Liver (tissue), 9 donors: ENCODE measurements around the gene MYO1F. TPM values are rescaled to one million over a fixed set of nuclear protein-coding genes. Genes with fewer than 3 reads are reported as not detected.

ENCODE experiments used
- DNase-seq: peaks from one replicate; pipeline ENCODE4 v3.0.0-alpha.2; 2017; ENCODE audit warnings: low spot score
- H3K27ac ChIP-seq, 2 donors: one replicate each; pipeline ENCODE4 v1.7.0; 2013; ENCODE audit warnings: inconsistent platforms in 2 of 2, low read length in 2 of 2, control low read depth in 1 of 2, low read depth in 1 of 2, mild to moderate bottlenecking in 1 of 2
- H3K27me3 ChIP-seq, 4 donors: one replicate each; pipeline versions ENCODE4 v1.6.1 to v1.7.0; 2013; ENCODE audit warnings: low read length in 3 of 4, inconsistent platforms in 1 of 4, mild to moderate bottlenecking in 1 of 4, moderate library complexity in 1 of 4; ENCODE audit not compliant: control insufficient read depth in 4 of 4, insufficient read depth in 4 of 4
- H3K36me3 ChIP-seq, 4 donors: one replicate each; pipeline versions ENCODE4 v1.6.1 to v1.7.0; 2013; ENCODE audit warnings: low read length in 3 of 4, mild to moderate bottlenecking in 3 of 4, low read depth in 1 of 4, moderate library complexity in 1 of 4; ENCODE audit not compliant: control insufficient read depth in 4 of 4, insufficient read depth in 3 of 4
- H3K4me1 ChIP-seq, 4 donors: one replicate each; pipeline versions ENCODE4 v1.6.1 to v1.7.0; 2013; ENCODE audit warnings: low read length in 3 of 4, mild to moderate bottlenecking in 3 of 4, moderate library complexity in 1 of 4; ENCODE audit not compliant: control insufficient read depth in 4 of 4, insufficient read depth in 4 of 4
- H3K4me3 ChIP-seq, 3 donors: one replicate each; pipeline versions ENCODE4 v1.6.1 to v1.7.0; 2013; ENCODE audit warnings: low read length in 3 of 3, control low read depth in 1 of 3, low read depth in 1 of 3, mild to moderate bottlenecking in 1 of 3
- H3K9ac ChIP-seq, 2 donors: one replicate each; pipeline ENCODE4 v1.7.0; 2013; ENCODE audit warnings: low read length in 2 of 2, mild to moderate bottlenecking in 2 of 2, moderate library complexity in 2 of 2, control low read depth in 1 of 2, low read depth in 1 of 2
- H3K9me3 ChIP-seq, 4 donors: one replicate each; pipeline versions ENCODE4 v1.6.1 to v1.7.0; 2013; ENCODE audit warnings: low read length in 3 of 4; ENCODE audit not compliant: control insufficient read depth in 4 of 4
- EGR1 ChIP-seq, 2 donors: IDR thresholded peaks; 2 replicates each; pipeline ENCODE4 v1.6.1; 2016 to 2018; ENCODE audit warnings: antibody characterized with exemption in 2 of 2, low read depth in 2 of 2
- FOXA1 ChIP-seq: IDR thresholded peaks from 2 replicates; pipeline ENCODE4 v1.6.1; 2016; ENCODE audit warnings: antibody characterized with exemption
- FOXA2 ChIP-seq: IDR thresholded peaks from 2 replicates; pipeline ENCODE4 v1.6.1; 2016; ENCODE audit warnings: antibody characterized with exemption
- GABPA ChIP-seq, 2 donors: IDR thresholded peaks in 1 of 2; conservative IDR thresholded peaks in 1 of 2; 2 replicates each; pipeline ENCODE4 v1.6.1; 2016; ENCODE audit warnings: antibody characterized with exemption in 2 of 2, mild to moderate bottlenecking in 1 of 2, moderate library complexity in 1 of 2
- HNF4G ChIP-seq: IDR thresholded peaks from 2 replicates; pipeline ENCODE4 v1.6.1; 2016; ENCODE audit warnings: antibody characterized with exemption
- JUND ChIP-seq, 2 donors: IDR thresholded peaks; 2 replicates each; pipeline ENCODE4 v1.6.1; 2016; ENCODE audit warnings: antibody characterized with exemption in 2 of 2
- NR2F2 ChIP-seq: IDR thresholded peaks from 2 replicates; pipeline ENCODE4 v1.6.1; 2016; ENCODE audit warnings: antibody characterized with exemption
- RXRA ChIP-seq, 2 donors: IDR thresholded peaks; 2 replicates each; pipeline ENCODE4 v1.6.1; 2017 to 2018; ENCODE audit warnings: antibody characterized with exemption in 2 of 2, mild to moderate bottlenecking in 1 of 2
- SP1 ChIP-seq: IDR thresholded peaks from 2 replicates; pipeline ENCODE4 v1.6.1; 2018; ENCODE audit warnings: antibody characterized with exemption, mild to moderate bottlenecking
- YY1 ChIP-seq: IDR thresholded peaks from 2 replicates; pipeline ENCODE4 v1.6.1; 2016; ENCODE audit warnings: antibody characterized with exemption, mild to moderate bottlenecking
- WGBS: extraction: QIAGEN DNeasy Blood & Tissue Kit; methylation state at CpG from one replicate; pipeline ENCODE4 v1.1.7; 2013; 5-methylcytosine and 5-hydroxymethylcytosine counted together
- polyA plus RNA-seq, 2 donors: library from polyadenylated mRNA; stranded (reverse) in 1 of 2; unstranded in 1 of 2; fragments of 200-250 nt in 1 of 2; fragments of >200 nt in 1 of 2; fragmentation: Nextera tagmentation in 1 of 2; extraction: Ambion mirVana in 1 of 2; gene quantifications; one replicate each; pipeline versions ENCODE4 v1.2.1 to v1.2.3, GENCODE V29; 2013 to 2015
- total RNA-seq, 2 donors: library from RNA; depleted of rRNA; stranded (reverse); fragments of >200 nt; gene quantifications; one replicate each; pipeline ENCODE4 v1.2.3, GENCODE V29; 2014
- TF ChIP-seq, protein P1 (sequence below): IDR thresholded peaks from 2 replicates; pipeline ENCODE4 v1.6.1; 2016; ENCODE audit warnings: antibody characterized with exemption
- TF ChIP-seq, protein P2 (sequence below): IDR thresholded peaks from 2 replicates; pipeline ENCODE4 v1.6.1; 2016; ENCODE audit warnings: antibody characterized with exemption
- TF ChIP-seq, protein P3 (sequence below): IDR thresholded peaks from 2 replicates; pipeline ENCODE4 v1.6.1; 2016; ENCODE audit warnings: antibody characterized with exemption, mild to moderate bottlenecking
- TF ChIP-seq, protein P4 (sequence below): IDR thresholded peaks from 2 replicates; pipeline ENCODE4 v1.6.1; 2016; ENCODE audit warnings: antibody characterized with exemption
- TF ChIP-seq, protein P5 (sequence below): fragments of 150-350 bp; IDR thresholded peaks from 2 replicates; pipeline ENCODE4 v1.5.1; 2017; ENCODE audit warnings: improper control_type of control experiment, low read depth, low read length; ENCODE audit not compliant: missing input control
- donor health status: healthy.
- donor health status: healthy.
- donor health status: healthy.
- donor health status: healthy.
- donor health status: healthy.

MYO1F gene
- total and polyA plus RNA-seq, 4 donors, result 6.1 to 20.4 (median 12.0) TPM

DNA sequence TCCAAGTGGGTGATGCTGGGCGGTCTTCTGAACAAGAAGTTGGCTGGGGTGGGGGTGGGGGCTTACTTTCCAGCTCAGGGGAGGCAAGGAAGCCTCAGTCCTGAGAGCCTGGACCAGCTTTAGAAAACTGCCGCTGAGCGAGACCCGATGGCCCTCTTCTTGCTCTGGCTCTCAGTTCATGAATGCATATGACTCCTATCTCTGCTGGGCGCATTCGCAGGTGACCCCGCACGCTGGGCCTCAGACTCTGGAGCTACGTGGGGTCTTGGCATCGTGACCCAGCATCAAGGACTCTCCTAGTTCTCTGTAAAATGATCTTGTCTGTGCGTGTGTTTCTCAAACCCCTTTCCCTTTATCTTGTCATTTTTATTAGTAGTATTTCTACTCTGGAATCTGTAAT, 94.5 kb downstream of the MYO1F start:
- Histone ChIP-seq H3K9me3 (no peaks in the 10 kb centered on the region), H3K27me3 (no peaks in the 10 kb centered on the region), H3K9ac (no peak overlapping the region), H3K4me3 (no peak overlapping the region), H3K36me3 (peaks cover 21 to 80% (median 54%) of the 10 kb centered on the region in 4 donors), H3K27ac (no peak overlapping the region), H3K4me1 (no peaks in the 10 kb centered on the region)
- TF ChIP-seq HNF4G (no peak), YY1 (no peak), GABPA (IDR thresholded peaks at IDR 0.05 in 1 of 2, conservative IDR thresholded peaks at IDR 0.05 in 1 of 2) (no peak), EGR1 (IDR thresholded peaks at IDR 0.05; ENCODE audit: low read depth in 2 of 2) (no peak), JUND (IDR thresholded peaks at IDR 0.05) (no peak), NR2F2 (no peak)
- TF ChIP-seq, protein P1, sequence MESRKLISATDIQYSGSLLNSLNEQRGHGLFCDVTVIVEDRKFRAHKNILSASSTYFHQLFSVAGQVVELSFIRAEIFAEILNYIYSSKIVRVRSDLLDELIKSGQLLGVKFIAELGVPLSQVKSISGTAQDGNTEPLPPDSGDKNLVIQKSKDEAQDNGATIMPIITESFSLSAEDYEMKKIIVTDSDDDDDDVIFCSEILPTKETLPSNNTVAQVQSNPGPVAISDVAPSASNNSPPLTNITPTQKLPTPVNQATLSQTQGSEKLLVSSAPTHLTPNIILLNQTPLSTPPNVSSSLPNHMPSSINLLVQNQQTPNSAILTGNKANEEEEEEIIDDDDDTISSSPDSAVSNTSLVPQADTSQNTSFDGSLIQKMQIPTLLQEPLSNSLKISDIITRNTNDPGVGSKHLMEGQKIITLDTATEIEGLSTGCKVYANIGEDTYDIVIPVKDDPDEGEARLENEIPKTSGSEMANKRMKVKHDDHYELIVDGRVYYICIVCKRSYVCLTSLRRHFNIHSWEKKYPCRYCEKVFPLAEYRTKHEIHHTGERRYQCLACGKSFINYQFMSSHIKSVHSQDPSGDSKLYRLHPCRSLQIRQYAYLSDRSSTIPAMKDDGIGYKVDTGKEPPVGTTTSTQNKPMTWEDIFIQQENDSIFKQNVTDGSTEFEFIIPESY, result no peak
- DNase-seq, result no peak
- WGBS, result 94% methylated on average over 11 of the region's 11 CpGs

DNA sequence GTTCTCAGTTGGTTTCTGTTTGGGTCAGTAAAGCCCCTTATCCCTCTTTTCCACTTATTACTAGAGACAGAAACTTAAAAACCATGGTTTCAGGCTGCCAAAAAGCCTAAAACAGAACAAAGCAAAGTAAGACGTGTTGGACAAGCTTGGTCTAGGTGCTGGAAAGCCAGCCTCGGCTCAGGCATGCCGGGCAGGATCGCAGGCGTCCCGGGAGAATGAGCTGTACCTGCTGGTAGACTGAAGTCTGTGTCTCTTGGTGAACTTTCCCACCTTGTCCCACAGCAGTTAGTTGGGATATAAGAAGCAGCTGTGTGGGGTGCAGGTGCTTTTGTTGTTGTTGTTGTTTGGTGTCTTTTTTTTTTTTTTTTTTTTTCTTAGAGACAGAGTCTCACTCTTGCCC, 95.6 kb downstream of the MYO1F start:
- TF ChIP-seq, protein P1, result no peak
- TF ChIP-seq, protein P2, sequence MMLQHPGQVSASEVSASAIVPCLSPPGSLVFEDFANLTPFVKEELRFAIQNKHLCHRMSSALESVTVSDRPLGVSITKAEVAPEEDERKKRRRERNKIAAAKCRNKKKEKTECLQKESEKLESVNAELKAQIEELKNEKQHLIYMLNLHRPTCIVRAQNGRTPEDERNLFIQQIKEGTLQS, result no peak
- TF ChIP-seq, protein P3, sequence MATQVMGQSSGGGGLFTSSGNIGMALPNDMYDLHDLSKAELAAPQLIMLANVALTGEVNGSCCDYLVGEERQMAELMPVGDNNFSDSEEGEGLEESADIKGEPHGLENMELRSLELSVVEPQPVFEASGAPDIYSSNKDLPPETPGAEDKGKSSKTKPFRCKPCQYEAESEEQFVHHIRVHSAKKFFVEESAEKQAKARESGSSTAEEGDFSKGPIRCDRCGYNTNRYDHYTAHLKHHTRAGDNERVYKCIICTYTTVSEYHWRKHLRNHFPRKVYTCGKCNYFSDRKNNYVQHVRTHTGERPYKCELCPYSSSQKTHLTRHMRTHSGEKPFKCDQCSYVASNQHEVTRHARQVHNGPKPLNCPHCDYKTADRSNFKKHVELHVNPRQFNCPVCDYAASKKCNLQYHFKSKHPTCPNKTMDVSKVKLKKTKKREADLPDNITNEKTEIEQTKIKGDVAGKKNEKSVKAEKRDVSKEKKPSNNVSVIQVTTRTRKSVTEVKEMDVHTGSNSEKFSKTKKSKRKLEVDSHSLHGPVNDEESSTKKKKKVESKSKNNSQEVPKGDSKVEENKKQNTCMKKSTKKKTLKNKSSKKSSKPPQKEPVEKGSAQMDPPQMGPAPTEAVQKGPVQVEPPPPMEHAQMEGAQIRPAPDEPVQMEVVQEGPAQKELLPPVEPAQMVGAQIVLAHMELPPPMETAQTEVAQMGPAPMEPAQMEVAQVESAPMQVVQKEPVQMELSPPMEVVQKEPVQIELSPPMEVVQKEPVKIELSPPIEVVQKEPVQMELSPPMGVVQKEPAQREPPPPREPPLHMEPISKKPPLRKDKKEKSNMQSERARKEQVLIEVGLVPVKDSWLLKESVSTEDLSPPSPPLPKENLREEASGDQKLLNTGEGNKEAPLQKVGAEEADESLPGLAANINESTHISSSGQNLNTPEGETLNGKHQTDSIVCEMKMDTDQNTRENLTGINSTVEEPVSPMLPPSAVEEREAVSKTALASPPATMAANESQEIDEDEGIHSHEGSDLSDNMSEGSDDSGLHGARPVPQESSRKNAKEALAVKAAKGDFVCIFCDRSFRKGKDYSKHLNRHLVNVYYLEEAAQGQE, result no peak
- TF ChIP-seq YY1, result no peak
- no peak for TF ChIP-seq GABPA (IDR thresholded peaks at IDR 0.05 in 1 of 2, conservative IDR thresholded peaks at IDR 0.05 in 1 of 2)
- no peak for TF ChIP-seq SP1
- no peak for TF ChIP-seq FOXA1
- TF ChIP-seq, protein P4, sequence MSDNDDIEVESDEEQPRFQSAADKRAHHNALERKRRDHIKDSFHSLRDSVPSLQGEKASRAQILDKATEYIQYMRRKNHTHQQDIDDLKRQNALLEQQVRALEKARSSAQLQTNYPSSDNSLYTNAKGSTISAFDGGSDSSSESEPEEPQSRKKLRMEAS, result no peak
- no peak for TF ChIP-seq NR2F2
- TF ChIP-seq, protein P5, sequence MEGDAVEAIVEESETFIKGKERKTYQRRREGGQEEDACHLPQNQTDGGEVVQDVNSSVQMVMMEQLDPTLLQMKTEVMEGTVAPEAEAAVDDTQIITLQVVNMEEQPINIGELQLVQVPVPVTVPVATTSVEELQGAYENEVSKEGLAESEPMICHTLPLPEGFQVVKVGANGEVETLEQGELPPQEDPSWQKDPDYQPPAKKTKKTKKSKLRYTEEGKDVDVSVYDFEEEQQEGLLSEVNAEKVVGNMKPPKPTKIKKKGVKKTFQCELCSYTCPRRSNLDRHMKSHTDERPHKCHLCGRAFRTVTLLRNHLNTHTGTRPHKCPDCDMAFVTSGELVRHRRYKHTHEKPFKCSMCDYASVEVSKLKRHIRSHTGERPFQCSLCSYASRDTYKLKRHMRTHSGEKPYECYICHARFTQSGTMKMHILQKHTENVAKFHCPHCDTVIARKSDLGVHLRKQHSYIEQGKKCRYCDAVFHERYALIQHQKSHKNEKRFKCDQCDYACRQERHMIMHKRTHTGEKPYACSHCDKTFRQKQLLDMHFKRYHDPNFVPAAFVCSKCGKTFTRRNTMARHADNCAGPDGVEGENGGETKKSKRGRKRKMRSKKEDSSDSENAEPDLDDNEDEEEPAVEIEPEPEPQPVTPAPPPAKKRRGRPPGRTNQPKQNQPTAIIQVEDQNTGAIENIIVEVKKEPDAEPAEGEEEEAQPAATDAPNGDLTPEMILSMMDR, result no peak
- TF ChIP-seq HNF4G, result no peak
- no peak for TF ChIP-seq RXRA (IDR thresholded peaks at IDR 0.05)
- no peak for TF ChIP-seq FOXA2
- 91% methylated on average over 6 of the region's 6 CpGs for WGBS
- DNase-seq, result no peak
- Histone ChIP-seq H3K9ac (no peak overlapping the region), H3K27ac (no peak overlapping the region), H3K4me1 (no peaks in the 10 kb centered on the region), H3K4me3 (no peak overlapping the region), H3K36me3 (peaks cover 20 to 78% (median 52%) of the 10 kb centered on the region in 4 donors), H3K9me3 (no peaks in the 10 kb centered on the region), H3K27me3 (no peaks in the 10 kb centered on the region)
